HK-2 (cell line): ENCODE data around the gene CBX3.
"Not testable (repeated sequence)": the region's sequence is repeated elsewhere in the genome, so short reads cannot be mapped to it uniquely, and the experiment has no call there.

Experiments
- DNase-seq: peaks from one replicate; pipeline ENCODE4 v3.0.0-alpha.2; 2018; ENCODE audit not compliant: unreplicated experiment

Gene CBX3

GRCh38 chr7:26170663-26171062, 30.9 kb upstream of the CBX3 start:
- no peak for DNase-seq

DNA sequence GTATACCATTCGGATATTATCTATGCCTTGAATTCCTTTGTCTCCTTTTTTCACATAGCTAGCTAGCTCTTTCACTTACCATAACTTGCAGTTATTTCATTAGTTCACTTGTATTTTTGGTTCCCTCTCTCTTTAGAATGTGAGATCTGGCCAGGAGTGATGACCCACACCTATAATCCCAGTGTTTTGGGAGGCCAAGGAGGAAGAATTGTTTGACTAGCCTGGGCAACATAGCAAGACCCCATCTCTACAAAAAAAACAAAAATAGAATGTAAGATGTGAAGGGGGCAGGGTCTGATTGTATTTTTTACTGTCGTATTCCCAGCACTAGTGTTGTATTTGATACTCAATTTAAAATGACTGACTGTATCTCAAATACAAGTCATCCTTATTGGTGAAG, 29.9 kb upstream of the CBX3 start:
- DNase-seq, result no peak

DNA sequence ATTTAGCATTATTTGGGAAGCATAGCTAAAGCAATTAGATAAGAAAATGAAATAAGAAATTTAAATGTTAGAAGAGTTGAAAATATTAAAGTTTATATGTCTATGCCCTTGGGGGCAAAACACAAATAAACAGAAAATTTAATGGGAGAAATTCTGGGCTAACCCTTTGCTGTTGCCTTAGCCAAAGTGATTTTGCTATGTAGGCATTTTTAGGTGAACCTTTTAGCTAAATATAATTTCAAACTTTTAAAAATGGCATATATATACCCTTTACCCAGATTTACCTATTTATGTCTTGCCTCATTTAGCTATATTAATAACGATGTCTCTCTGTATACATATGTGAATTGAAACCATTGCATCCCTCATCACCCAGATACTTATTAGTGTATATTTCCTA, 29.5 kb upstream of the CBX3 start:
- no peak for DNase-seq

DNA sequence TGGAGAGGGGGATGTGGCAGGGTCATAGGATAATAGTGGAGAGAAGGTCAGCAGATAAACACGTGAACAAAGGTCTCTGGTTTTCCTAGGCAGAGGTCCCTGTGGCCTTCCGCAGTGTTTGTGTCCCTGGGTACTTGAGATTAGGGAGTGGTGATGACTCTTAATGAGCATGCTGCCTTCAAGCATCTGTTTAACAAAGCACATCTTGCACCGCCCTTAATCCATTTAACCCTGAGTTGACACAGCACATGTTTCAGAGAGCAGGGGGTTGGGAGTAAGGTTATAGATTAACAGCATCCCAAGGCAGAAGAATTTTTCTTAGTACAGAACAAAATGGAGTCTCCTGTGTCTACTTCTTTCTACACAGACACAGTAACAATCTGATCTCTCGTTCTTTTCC, 25.6 kb upstream of the CBX3 start:
- DNase-seq, result not testable (repeated sequence)

DNA sequence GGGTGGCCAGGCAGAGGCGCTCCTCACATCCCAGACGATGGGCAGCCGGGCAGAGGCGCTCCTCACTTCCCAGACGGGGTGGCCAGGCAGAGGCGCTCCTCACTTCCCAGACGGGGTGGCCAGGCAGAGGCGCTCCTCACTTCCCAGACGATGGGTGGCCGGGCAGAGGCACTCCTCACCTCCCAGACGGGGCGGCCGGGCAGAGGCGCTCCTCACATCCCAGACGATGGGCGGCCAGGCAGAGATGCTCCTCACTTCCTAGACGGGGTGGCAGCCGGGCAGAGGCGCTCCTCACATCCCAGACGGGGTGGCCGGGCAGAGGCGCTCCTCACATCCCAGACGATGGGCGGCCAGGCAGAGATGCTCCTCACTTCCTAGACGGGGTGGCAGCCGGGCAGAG, 24.8 kb upstream of the CBX3 start:
- DNase-seq, result not testable (repeated sequence)

GRCh38 chr7:26177269-26177668, 24.3 kb upstream of the CBX3 start:
- DNase-seq, result not testable (repeated sequence)

DNA sequence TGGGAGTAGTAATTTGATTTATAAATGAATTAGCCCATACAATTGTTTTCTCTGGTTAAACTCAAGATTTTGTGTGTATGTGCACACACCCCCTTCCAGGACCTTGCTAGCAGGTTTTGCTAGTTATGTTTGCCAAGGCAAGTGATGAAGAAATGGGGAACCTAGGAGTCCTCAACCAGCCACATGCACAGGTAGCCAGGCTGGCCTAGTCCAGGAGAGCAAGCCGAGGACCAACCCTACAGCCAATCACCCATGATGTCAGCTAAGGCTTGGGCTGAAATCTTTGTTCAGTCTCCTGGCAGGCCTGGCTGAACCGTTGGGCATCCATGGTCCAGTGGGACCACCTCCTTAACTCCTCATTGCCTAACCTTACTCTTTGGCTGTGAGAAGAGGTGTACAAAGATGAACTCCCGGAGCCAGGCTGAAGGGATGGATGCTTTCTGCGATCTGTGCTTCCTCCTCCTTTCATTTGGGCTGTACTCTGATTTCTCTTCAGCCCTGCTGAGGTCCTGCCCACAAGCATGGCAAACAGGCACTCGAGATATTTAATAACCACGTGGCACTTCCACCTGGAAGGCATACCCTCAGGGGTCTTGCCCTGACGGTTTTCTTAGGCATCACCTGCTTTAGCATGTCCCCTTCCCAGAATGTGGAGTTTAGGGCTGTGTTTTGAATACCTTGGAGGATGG, 23.1 kb upstream of the CBX3 start:
- DNase-seq, result no peak

DNA sequence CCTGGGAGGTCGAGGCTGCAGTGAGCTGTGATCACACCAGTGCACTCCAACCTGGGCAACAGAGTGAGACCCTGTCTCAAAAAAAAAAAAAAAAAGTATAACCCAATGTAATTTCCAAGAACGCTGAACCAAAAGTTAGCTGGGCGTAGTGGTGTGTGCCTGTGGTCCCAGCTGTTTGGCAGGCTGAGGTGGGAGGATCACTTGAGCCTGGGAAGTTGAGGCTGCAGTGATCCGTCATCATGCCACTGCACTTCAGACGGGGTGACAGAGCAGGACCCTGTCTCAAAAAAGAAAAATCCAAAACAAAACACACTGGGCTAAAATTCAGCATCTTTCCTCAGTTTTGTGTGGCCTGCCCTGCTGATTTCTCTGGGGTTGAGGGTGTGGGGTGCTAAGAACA, 22.1 kb upstream of the CBX3 start:
- no peak for DNase-seq

- no peak for DNase-seq
These were observed 21.6 kb upstream of the CBX3 start for GRCh38 chr7:26179826-26180497.

GRCh38 chr7:26180792-26181198, 20.8 kb upstream of the CBX3 start:
- DNase-seq, result no peak

DNA sequence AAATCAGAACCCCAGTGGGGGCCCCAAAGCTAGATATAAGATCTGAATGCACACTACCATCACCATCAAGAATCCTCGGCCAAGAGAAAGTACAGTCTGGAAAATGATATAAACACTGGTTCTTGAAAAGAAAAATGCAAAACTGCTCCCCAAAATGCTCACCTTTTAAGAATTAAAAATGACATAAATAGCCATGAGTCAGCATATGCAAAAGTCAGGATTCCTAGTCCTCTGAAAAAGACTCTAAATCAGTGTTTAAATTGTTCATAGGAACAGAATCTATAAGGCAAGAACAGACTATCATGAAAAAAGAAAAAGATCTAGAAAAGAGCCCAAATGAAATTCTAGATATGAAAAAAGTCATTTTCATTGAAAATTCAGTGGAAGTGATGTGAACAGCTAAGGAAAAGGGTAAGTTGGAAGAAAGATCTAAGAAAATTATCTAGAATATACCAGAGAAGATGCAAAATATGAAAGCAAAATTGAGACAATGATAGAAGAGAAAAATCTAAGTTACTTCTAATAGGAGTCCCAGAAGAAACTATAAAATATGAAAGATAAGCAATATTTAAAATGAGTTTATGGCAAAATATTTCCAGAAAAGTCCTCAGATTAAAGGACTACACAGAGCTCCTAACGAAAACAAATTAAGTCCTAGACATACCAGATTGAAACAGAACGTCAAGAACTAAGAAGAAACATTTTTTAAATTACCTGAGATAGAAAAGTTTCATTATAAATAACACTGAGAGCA, 19.9 kb upstream of the CBX3 start:
- DNase-seq, result no peak

DNA sequence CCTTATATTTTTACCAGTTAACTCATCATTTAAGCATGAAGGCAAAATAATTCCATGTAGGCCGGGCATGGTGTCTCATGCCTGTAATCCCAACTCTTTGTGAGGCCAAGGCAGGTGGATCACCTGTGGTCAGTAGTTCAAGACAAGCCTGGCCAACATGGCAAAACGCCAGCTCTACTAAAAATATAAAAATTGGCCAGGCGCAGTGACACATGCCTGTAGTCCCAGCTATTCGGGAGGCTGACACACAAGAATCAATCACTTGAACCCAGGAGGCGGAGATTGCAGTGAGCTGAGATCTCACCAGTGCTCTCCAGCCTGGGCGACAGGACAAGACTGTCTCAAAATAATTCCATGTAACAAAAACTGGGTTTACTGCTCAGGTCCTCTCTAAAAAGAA, 19.3 kb upstream of the CBX3 start:
- DNase-seq, result no peak

GRCh38 chr7:26182706-26183105, 18.8 kb upstream of the CBX3 start:
- no peak for DNase-seq

DNA sequence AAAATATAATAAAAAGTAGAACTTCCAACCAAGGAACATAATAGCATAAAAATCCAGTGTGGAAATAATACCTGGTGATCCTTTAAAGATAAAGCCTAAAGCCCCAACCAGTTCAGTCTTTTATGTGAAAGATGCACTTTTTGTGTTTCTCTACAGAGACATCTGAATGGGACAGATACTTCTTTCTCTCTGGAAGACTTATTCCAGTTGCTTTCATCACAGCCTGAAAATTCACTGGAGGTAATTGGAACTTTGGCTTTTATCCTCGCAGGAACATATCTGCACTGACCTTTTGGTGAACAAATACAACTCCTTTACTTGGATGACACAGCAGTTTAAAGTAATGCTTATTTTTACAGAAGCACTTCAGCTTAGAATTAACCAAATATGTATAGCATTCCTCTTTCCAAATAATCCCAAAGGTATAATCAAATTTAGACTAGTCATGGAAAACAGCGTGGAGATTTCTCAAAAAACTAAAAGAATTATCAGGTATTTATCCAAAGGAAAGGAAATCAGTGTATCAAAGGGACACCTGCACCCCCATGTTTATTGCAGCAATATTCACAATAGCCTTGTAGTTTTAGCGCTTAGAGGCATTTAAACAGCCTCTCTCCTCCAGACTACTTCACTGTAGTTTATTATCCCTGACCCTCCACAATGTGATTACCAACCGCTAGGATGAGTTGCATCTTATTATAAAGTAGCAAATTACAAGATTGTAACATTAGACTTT, 17.8 kb upstream of the CBX3 start:
- DNase-seq, result no peak

DNA sequence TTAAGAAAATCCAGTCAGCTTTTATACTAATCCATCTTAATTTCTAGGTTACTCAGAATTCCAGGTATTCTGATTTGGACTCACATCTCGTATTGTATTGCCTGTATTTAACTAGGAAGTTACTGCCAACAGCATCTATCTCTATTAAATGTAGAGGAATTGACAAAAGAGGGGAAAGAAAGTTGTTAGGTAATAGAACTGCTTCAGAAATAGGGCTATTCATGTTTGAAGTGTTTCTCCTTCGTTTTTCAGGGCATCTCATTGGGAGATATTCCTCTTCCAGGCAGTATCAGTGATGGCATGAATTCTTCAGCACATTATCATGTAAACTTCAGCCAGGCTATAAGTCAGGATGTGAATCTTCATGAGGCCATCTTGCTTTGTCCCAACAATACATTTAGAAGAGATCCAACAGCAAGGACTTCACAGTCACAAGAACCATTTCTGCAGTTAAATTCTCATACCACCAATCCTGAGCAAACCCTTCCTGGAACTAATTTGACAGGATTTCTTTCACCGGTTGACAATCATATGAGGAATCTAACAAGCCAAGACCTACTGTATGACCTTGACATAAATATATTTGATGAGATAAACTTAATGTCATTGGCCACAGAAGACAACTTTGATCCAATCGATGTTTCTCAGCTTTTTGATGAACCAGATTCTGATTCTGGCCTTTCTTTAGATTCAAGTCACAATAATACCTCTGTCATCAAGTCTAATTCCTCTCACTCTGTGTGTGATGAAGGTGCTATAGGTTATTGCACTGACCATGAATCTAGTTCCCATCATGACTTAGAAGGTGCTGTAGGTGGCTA, 17.1 kb upstream of the CBX3 start:
- not testable (repeated sequence) for DNase-seq

DNA sequence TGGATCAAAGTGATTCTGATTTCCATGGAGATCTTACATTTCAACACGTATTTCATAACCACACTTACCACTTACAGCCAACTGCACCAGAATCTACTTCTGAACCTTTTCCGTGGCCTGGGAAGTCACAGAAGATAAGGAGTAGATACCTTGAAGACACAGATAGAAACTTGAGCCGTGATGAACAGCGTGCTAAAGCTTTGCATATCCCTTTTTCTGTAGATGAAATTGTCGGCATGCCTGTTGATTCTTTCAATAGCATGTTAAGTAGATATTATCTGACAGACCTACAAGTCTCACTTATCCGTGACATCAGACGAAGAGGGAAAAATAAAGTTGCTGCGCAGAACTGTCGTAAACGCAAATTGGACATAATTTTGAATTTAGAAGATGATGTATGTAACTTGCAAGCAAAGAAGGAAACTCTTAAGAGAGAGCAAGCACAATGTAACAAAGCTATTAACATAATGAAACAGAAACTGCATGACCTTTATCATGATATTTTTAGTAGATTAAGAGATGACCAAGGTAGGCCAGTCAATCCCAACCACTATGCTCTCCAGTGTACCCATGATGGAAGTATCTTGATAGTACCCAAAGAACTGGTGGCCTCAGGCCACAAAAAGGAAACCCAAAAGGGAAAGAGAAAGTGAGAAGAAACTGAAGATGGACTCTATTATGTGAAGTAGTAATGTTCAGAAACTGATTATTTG, 16.3 kb upstream of the CBX3 start:
- DNase-seq, result no peak

DNA sequence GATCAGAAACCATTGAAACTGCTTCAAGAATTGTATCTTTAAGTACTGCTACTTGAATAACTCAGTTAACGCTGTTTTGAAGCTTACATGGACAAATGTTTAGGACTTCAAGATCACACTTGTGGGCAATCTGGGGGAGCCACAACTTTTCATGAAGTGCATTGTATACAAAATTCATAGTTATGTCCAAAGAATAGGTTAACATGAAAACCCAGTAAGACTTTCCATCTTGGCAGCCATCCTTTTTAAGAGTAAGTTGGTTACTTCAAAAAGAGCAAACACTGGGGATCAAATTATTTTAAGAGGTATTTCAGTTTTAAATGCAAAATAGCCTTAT, 15.7 kb upstream of the CBX3 start:
- DNase-seq, result no peak

DNA sequence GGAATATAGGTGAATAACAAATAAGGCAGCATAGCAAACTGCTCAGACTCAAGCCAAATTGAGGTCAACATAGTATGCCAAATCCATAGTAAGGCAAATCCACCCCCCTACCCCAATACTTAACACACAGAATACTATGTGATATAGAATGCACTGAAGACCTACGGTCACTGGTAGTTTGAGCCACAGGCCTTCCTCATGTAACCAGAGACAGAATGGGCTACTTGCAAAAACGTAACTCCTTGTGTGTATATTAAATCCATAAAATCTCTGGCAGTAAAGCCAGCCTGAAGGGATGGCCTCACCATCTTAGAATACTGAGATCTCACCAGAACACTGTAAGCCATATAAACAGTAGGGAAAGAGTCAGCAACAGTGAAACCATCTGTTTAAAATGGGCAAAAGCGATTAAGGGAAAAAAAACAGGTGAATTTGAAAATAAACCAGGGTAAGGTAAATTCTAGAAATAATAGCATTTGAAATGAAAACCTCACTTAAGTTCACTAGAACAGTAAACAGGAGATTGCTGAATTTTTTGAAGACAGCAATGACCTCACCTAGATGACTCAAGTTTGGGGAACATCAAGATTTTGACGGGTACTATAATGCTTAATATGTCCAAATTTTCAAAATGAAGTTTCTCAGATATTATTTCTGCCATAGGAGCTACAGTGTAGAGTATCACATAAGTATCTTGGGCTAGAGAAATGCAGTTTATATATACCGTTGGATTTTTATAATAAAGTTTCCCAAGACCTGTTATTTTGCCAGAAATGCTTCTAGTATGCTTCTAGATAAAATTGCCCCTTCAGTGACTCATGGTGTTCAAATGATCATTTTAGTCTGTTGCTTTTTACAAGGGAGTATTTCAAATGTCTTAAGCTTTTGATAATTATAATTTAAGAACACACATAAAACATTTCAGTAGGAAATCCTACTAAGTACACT, 14.9 kb upstream of the CBX3 start:
- no peak for DNase-seq

- DNase-seq, result no peak
These were observed 14.0 kb upstream of the CBX3 start for GRCh38 chr7:26187380-26188205.
